NCI-H1436 (cell line): ENCODE data around the gene DCC.
A peak's percentile ranks its signal among the peaks of the same experiment; 100 is the strongest.
"Not testable (repeated sequence)": the region's sequence is repeated elsewhere in the genome, so short reads cannot be mapped to it uniquely, and the experiment has no call there.

Experiments used
- DNase-seq: peaks from one replicate; lab custom pipeline; 2025; lab: John Stamatoyannopoulos, UW

DCC gene

DNA sequence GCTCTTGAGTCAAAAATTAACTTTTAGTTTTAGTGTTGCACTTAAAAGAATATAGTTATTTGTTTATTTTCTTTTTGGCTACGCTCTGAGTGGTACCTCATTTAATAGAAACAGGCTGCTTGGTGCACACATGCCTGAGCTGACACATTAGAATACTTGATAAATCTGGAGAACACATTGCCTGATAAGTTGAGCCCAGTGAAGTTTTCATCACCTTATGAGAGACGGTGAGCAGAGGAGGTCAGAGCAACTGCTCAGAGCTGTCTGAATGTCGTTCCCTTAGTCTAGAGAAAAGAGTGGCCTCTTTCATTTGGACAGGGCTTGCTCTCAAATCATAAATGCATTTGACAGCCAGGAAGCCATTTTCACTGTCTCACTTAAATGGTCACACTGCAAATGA lies 1168.5 kb downstream of the DCC start:
- DNase-seq: no peak

DNA sequence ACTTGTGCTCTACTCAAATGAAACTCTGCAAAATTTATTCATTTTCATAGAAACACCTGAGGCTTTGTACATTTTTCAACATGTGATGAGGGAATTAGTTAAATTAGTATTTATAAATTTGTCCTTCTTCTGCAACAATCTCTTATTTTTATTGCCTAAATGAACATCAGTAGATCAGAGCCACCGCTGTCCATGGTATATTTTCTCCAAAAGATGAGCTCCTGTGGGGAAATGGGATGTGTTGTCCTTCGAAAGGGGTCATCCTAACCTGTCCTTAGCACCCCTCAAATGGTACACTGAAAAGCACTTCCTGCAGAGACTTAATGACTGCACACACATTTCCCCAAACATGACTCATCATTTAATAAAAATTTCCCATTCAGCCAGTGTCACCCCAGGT lies 1169.9 kb downstream of the DCC start:
- DNase-seq: no peak

DNA sequence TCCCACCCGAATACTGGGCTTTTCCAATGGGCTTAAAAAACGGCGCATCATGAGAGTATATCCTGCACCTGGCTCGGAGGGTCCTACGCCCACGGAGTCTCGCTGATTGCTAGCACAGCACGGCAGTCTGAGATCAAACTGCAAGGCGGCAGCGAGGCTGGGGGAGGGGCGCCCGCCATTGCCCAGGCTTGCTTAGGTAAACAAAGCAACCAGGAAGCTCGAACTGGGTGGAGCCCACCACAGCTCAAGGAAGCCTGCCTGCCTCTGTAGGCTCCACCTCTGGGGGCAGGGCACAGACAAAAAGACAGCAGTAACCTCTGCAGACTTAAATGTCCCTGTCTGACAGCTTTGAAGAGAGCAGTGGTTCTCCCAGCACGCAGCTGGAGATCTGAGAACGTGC lies 1171.7 kb downstream of the DCC start:
- DNase-seq: not testable (repeated sequence)

DNA sequence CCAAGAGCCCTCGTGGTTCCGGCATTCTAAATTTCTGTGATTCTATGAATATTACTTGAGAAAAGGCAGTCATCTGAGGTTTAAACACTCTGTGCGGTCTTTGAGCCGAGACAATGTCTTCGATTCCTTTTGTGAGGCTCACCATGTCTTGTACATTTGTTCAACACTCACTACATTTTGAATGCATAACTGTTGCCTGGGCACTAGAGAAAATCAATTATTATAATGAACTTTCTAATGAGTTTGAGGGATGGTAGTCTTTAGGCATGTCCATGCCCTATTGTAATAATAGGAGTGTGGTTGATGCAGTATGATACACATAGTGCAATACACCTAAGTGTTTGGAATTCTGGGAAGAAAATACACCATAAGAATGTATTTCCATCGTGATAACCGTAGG lies 1181.1 kb downstream of the DCC start:
- DNase-seq: no peak

DNA sequence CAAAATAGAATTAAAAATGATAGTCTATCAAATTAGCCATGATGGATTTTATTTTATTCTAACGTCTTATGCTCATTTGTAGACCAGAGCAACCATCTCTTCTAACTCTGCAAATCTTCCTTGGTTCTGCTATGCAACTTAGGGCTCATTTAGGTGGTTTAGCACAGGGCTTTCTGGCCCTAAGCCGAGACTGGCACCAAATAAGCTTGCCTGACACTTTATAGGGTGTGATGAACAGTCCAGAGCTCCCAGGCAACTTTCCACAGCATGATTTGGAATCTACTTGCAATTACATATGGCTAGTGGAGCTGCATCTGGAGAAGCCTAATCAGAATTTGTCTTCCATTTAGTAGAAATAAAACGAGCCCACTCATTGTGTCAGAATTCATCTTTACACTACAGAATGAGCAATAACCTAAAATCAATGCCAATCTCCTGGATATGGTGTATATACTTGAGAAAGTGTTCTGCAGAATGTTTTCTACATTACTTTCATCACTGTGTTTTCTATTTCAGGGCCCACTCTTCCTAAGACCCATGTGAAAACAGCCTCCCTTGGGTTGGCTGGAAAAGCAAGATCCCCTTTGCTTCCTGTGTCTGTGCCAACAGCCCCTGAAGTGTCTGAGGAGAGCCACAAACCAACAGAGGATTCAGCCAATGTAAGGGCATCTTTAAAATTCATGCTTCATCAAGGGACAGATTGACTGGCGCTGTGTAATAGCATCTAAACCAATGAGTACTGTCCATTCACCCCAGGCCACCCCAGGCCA lies 1186.3 kb downstream of the DCC start:
- no peak for DNase-seq

DNA sequence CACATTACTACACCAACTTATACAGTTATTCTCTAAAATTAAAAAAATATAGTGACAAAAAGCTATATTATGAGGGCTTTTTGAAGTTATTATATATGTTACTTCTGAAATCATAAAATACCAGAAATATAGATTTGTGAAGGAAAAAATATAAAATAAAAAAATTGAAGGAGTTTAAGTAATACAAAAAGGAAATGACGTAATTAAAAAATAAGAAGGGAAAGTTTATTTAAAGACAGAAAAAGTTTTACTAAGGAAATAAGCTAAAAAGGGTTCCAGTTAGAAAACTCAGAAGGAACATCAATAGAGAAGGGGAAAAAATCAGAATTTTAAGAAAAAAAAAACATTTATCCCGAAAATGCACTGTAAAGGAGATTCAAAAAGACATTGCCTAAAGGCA lies 1187.4 kb downstream of the DCC start:
- DNase-seq: no peak

DNA sequence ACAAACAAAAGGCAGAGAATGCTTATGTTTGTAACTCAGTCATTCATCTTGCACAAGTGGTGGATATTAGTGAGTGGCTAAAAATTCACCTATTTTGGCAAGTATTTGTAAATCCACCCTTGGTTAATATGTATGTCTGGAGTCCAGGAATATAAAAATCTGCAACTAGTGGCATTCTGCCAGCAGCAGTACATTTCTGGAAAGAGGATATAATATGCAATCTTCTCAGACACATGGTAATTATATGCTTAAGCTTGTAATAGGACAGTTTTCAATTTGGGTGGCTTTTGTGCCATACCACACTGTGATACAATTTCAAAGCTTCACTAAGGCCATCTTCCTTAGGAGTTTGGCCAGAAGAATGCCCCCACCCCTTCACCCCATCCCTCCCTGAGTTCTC lies 1191.2 kb downstream of the DCC start:
- DNase-seq: no peak

DNA sequence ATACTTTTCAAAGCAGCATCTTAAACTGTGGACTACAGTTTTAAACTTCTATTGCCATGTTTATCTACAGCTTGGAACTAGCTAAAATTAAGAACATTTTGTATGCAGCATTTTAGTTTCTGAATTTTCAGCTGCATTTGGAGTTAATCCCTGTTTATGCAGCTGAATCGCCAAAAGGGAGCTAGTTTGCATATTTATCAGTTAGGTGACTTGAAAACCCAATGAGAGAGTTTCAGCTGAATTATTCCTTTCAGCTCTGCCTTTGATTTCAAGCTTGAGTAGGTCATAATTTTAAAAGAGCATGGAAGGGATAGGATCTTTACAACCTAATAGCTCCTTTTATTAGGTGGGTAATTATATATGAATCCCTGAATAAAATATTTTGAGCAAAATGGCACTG lies 1191.9 kb downstream of the DCC start:
- no peak for DNase-seq

DNA sequence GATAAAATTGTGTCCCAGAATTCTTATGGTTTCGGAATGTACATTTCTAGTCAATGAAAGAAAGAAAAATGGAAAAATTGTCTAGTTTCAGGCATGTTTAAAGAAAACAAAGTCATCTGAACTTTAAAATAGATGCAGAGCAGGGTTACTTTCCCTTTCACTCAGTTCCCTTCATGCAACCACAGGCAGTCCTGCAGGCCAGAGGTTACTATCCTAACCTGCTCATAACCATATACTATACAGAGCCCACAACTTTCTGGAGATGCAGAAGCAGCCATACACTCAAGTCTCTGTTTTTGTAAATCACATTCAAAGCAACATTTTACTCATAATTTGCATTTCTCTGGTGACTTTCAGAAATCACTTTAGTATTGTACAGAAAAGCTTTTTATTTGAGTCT lies 1194.2 kb downstream of the DCC start:
- no peak for DNase-seq

DNA sequence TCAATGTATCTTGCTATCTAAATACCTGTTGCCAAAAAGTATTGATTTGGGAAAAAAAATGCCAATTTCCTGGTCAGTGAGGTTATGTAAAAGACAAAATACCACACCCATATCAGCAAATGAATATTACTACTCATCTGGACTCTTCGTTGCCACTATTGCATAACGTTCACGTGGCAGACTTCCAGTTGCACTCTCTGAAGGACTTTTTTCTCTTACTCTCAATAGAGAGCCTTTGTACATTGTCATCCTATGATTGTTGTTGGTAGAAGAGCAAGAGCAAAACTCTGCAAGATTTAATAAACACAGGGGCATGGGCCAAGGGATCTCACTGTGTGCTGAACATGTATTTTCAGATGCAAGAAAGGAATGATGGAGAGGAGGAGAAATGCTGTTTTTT lies 1194.7 kb downstream of the DCC start:
- no peak for DNase-seq

DNA sequence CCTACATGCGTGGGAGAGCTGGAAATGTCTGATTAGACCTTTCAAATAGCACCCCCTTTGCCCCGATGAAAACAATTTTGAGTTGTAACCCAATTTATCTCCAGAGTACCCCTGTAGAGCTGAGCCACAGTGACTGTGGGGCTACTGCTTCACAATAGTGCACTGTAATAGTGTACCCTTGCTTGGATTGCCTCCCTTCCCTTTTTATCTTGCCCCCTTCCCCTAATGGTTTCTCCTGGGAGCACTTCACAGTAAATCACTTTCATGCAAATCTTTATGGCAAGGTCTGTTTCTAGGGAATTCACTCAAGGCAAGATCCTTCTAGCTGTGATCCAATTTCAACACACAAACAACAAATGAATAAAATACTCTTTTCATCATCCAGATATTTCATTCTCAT lies 1196.9 kb downstream of the DCC start:
- no peak for DNase-seq

DNA sequence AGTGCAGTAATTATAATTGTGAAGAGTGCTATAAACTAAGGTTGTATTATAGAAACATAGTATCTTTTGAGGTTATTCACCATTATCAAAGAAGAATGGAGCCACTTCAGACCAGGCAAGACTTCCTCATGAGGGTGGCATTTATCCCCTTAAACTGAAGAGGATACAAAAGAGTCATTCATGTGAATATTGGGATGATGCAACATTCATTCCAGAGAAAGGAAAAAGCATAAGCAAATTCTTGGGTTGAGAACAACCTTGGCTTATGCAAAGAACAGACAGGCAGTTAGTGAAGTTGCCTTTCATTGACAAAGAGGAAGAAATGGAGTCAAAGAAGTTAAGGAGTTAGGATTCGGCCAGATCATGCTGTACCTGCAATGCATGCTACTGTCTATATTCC lies 1201.9 kb downstream of the DCC start:
- no peak for DNase-seq

DNA sequence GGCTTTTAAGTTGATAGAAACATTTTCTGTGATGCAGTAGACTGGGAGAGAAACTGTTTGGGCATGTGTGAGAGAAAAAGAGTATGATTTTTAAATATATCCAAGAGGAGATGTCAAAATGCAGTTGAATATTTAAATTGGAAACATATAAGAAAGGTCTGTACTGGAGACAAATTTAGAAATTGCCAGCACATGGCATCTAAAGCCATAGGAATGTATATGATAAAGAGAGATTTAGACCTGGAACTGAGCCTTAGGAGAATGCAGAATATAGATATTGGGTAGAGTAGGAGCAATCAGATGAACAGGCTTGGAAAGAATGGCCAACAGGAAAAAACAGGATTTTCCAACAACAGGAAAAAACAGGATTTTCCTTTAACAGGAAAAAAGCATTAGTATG lies 1203.7 kb downstream of the DCC start:
- no peak for DNase-seq

DNA sequence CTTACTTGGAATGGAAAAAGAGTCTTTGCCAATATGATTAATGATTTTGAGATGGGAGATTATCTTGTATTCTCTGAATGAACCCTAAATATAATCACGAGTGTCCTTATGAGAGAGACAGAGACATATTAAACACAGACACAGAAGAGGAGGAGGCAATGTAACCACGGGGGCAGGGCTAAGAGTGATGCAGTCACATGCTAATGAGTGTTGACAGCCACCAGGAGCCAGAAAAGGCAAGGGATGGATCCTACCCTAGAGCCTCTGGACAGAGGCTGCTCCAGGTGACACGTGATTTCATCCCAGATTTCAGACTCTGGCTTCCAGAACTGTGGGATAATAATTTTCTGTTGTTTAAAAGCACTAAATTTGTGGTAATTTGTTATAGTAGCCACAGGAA lies 1204.9 kb downstream of the DCC start:
- no peak for DNase-seq

DNA sequence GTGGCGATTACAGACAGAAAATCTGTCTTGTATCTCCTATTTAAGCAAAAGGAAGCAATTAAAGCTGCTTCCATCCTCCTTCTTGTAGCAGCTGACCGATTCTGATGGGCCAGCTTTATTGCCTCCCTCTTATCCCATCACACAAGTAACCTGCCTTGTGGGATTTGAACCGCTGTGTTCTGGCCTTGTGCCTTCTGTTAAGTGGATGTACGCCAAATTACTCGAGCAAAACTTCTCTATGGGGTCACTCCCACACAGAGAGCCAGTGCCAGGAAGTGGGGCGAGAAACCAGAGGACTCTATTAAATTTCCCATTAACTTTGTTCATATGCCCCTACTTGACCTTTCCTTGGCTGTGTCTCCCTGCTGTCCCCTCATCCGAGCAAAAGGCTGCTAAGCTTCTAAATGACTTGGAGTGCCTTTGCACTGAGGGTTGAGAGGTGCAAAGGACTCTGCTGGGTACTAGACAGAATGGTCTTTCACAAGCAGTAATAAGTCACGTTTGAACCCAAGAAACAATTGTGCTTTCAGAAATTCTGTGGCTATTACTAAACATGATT lies 1212.0 kb downstream of the DCC start:
- no peak for DNase-seq

DNA sequence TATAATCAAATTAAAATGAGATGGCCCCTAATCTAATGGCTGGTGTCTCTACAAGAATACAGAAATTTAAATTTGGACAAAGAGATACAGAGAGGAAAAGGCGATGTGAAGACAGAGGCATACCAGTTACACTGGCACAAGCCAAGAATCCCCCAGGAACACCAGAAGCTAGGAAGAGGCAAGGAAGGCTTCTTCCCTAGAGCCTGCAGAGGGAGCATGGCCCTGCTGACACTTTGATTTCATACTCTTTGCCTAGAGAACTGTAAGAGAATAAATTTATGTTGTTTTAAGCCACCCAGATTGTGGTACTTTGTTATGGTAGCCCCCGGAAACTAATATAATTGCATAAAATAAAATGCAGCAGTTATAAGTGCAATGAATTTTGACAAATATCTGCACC lies 1213.0 kb downstream of the DCC start:
- DNase-seq: no peak

DNA sequence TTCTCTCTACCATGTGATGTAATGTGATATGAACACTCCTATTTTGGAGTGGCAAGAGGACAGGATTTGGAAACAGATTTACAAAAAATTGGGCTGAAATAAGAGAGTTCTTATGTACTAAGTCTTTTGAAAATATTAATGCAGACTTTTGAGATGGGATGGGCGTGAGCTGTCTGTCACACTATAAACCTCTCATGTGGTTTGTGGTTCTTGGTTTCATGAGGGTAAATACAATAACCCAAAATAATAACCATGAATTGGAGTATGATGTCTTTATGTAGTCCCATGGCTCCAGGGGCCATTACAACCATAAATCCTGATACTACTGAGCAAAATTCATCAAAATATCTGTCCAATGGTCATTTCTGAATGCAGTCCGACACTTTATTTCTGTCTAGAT lies 1216.5 kb downstream of the DCC start:
- no peak for DNase-seq

DNA sequence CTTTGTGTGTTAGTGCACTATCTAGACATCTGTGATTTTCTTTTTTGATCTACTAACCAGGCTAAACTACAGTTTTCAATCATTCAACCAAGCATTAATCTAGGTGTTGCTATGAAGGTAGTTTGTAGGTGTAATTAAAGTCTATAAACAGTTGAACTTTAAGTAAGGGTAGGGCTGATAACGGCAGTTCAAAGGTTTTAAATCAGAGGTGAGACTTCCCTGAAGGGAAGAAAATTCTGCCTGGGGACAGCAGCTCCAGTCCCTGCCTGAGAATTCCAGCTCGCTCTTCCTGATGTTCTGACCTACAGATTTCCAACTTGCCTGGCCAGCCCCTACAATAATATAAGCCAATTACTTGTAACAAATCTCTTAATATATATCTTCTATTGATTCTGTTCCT lies 1220.5 kb downstream of the DCC start:
- no peak for DNase-seq

DNA sequence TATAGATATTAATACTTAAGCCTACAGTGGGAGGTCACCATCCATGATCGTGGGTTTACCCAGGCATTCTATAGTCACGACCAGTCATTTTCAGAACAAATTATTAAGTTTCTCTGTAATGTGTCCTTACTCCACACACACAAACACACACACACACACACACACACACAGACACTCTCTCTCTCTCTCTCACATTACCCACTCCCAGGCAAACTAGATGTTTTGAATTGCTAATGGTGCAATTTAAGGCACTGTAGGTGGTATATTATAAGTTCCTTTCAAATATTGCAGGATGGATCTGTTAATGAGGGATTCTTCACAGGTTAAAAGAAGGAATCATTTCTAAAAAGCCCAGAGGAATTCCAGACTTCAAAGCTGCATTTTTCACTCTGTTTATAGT lies 1226.6 kb downstream of the DCC start:
- no peak for DNase-seq

DNA sequence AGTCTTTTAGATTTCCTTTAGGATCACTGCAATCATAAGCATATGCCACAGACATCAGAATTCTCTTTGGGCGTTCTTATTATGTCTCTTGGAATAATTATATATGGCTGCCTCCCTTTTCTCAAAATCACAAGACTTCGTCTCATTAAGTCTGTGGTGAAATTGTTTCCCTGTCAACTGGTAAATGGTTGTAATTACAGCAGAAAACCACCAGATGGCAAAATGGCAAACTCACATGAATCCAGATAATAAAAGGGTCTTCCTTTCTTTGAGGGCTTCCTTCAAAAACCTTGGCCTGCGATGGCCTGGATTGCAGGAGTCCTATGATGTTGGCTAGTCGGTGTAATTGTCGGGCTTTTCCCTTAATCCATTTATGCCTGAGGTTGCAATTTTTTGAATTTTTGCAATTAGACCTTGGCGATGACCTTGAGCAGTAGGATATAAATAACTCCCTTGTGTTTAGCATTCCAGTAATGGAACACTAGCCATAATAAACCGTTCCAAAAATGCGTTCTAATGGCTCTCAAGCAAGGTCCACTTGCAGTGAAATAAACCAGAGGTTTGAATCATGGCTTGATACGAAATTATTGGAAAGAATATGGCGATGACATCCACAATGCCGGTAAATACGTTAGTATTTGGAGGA lies 1228.1 kb downstream of the DCC start:
- peak; percentile 1 for DNase-seq
